Mesothelial cell of epicardium (in vitro differentiated cells): Measurements from ENCODE around the gene LHX4. TPM values are rescaled to one million over a fixed set of nuclear protein-coding genes. Genes with fewer than 3 reads are reported as not detected.

Experiments
- DNase-seq, 2 experiments: peaks; one replicate each; pipeline ENCODE4 v3.0.0; 2021; ENCODE audit warnings: low spot score in 2 of 2; ENCODE audit not compliant: unreplicated experiment in 2 of 2
- H3K27ac Mint-ChIP-seq: 2 replicates; pipeline ENCODE4 v1.8.0; 2021; ENCODE audit warnings: mixed read lengths
- H3K27me3 Mint-ChIP-seq: 2 replicates; pipeline ENCODE4 v1.8.0; 2021; ENCODE audit warnings: low read depth, mixed read lengths
- H3K36me3 Mint-ChIP-seq: 2 replicates; pipeline ENCODE4 v1.8.0; 2021; ENCODE audit warnings: mixed read lengths
- H3K4me1 Mint-ChIP-seq: 2 replicates; pipeline ENCODE4 v1.8.0; 2021; ENCODE audit warnings: mixed read lengths
- H3K4me3 Mint-ChIP-seq: 2 replicates; pipeline ENCODE4 v1.8.0; 2021; ENCODE audit warnings: mild to moderate bottlenecking, moderate library complexity, mixed read lengths
- H3K9me3 Mint-ChIP-seq: 2 replicates; pipeline ENCODE4 v1.8.0; 2021; ENCODE audit warnings: mixed read lengths
- CTCF ChIP-seq: fragments of 200-600 bp; sonication (generic); IDR thresholded peaks from one replicate; pipeline ENCODE4 v1.5.0; 2021; ENCODE audit warnings: antibody characterized with exemption; ENCODE audit not compliant: unreplicated experiment
- total RNA-seq: library from RNA; stranded (reverse); gene quantifications from 3 replicates; pipeline ENCODE4 v1.2.1, GENCODE V29; 2021

LHX4 gene
- total RNA-seq, 1 donor from 2014 or later, result 0.54 TPM

- DNase-seq, result no peak
- H3K27me3 Mint-ChIP-seq, result no peaks in the 10 kb centered on the region
- TF ChIP-seq CTCF, result no peak
- no peak overlapping the region for H3K27ac Mint-ChIP-seq
- no peak overlapping the region for H3K4me3 Mint-ChIP-seq
- peaks cover 32% of the 10 kb centered on the region for H3K4me1 Mint-ChIP-seq
- peaks cover 31% of the 10 kb centered on the region for H3K36me3 Mint-ChIP-seq
- no peaks in the 10 kb centered on the region for H3K9me3 Mint-ChIP-seq
These were observed 47.6 kb downstream of the LHX4 start for GRCh38 chr1:180277476-180278193.

- H3K27ac Mint-ChIP-seq, result no peak overlapping the region
These were observed 48.1 kb downstream of the LHX4 start for GRCh38 chr1:180278194-180278515.

GRCh38 chr1:180278596-180279395 lies 48.7 kb downstream of the LHX4 start:
- peaks cover 34% of the 10 kb centered on the region for H3K4me1 Mint-ChIP-seq
- H3K27ac Mint-ChIP-seq, result no peak overlapping the region
- peaks cover 23% of the 10 kb centered on the region for H3K36me3 Mint-ChIP-seq
- H3K9me3 Mint-ChIP-seq, result no peaks in the 10 kb centered on the region
- no peak for DNase-seq
- no peaks in the 10 kb centered on the region for H3K27me3 Mint-ChIP-seq
- no peak for TF ChIP-seq CTCF
- H3K4me3 Mint-ChIP-seq, result no peak overlapping the region

More at GRCh38 chr1:180278194-180278515, 48.1 kb downstream of the LHX4 start:
- Mint-ChIP-seq H3K9me3 (no peaks in the 10 kb centered on the region), H3K4me3 (no peak overlapping the region), H3K27me3 (no peaks in the 10 kb centered on the region), H3K36me3 (peaks cover 28% of the 10 kb centered on the region), H3K4me1 (peaks cover 34% of the 10 kb centered on the region)
- DNase-seq, result no peak
- TF ChIP-seq CTCF, result no peak

GRCh38 chr1:180279651-180280050 lies 49.6 kb downstream of the LHX4 start:
- TF ChIP-seq CTCF, result no peak
- H3K4me3 Mint-ChIP-seq, result no peak overlapping the region
- H3K27me3 Mint-ChIP-seq, result no peaks in the 10 kb centered on the region
- no peak overlapping the region for H3K27ac Mint-ChIP-seq
- H3K9me3 Mint-ChIP-seq, result no peaks in the 10 kb centered on the region
- DNase-seq, result no peak
- H3K4me1 Mint-ChIP-seq, result peaks cover 34% of the 10 kb centered on the region
- H3K36me3 Mint-ChIP-seq, result peaks cover 20% of the 10 kb centered on the region

GRCh38 chr1:180280617-180281016 lies 50.6 kb downstream of the LHX4 start:
- H3K4me3 Mint-ChIP-seq, result no peak overlapping the region
- DNase-seq, result no peak
- no peak for TF ChIP-seq CTCF
- no peaks in the 10 kb centered on the region for H3K27me3 Mint-ChIP-seq
- H3K36me3 Mint-ChIP-seq, result peaks cover 19% of the 10 kb centered on the region
- H3K27ac Mint-ChIP-seq, result no peak overlapping the region
- peaks cover 34% of the 10 kb centered on the region for H3K4me1 Mint-ChIP-seq
- H3K9me3 Mint-ChIP-seq, result no peaks in the 10 kb centered on the region
